Measurements from ENCODE around the gene DDOST. TPM values are rescaled to one million over a fixed set of nuclear protein-coding genes. Genes with fewer than 3 reads are reported as not detected.

Gene DDOST
- total and polyA plus RNA-seq, 10 of the 15 experiments (the other 5 are each of a cell fraction or from before 2014, with no cell fraction given): 100 to 274 (median 201) TPM

DNA sequence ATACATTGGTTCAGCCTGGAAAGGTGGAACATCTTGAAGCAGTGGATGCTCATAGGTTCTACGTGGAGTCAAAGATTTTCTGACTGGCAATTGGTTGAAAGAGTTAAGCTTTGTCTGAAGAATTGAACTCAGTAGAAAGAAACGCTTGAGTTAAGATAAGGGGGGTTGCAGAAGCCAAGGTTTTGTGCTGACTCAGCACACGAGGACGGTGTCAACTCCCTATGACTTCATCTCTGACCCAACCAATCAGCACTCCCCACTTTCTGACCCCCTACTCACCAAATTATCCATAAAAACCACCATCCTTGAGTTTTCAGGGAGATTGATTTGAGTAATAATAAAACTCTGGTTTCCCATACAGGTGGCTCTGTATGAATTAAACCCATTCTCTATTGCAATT, 30.4 kb downstream of the DDOST start (continued):
- TF ChIP-seq, protein P1, sequence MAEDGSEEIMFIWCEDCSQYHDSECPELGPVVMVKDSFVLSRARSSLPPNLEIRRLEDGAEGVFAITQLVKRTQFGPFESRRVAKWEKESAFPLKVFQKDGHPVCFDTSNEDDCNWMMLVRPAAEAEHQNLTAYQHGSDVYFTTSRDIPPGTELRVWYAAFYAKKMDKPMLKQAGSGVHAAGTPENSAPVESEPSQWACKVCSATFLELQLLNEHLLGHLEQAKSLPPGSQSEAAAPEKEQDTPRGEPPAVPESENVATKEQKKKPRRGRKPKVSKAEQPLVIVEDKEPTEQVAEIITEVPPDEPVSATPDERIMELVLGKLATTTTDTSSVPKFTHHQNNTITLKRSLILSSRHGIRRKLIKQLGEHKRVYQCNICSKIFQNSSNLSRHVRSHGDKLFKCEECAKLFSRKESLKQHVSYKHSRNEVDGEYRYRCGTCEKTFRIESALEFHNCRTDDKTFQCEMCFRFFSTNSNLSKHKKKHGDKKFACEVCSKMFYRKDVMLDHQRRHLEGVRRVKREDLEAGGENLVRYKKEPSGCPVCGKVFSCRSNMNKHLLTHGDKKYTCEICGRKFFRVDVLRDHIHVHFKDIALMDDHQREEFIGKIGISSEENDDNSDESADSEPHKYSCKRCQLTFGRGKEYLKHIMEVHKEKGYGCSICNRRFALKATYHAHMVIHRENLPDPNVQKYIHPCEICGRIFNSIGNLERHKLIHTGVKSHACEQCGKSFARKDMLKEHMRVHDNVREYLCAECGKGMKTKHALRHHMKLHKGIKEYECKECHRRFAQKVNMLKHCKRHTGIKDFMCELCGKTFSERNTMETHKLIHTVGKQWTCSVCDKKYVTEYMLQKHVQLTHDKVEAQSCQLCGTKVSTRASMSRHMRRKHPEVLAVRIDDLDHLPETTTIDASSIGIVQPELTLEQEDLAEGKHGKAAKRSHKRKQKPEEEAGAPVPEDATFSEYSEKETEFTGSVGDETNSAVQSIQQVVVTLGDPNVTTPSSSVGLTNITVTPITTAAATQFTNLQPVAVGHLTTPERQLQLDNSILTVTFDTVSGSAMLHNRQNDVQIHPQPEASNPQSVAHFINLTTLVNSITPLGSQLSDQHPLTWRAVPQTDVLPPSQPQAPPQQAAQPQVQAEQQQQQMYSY (CRISPR knock-in tag; IDR thresholded peaks at IDR 0.05): no peak
- TF ChIP-seq, protein P2, sequence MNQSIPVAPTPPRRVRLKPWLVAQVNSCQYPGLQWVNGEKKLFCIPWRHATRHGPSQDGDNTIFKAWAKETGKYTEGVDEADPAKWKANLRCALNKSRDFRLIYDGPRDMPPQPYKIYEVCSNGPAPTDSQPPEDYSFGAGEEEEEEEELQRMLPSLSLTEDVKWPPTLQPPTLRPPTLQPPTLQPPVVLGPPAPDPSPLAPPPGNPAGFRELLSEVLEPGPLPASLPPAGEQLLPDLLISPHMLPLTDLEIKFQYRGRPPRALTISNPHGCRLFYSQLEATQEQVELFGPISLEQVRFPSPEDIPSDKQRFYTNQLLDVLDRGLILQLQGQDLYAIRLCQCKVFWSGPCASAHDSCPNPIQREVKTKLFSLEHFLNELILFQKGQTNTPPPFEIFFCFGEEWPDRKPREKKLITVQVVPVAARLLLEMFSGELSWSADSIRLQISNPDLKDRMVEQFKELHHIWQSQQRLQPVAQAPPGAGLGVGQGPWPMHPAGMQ (IDR thresholded peaks at IDR 0.05; ENCODE audit: borderline replicate concordance): no peak
- TF ChIP-seq JUNB (IDR thresholded peaks at IDR 0.05): no peak
- TF ChIP-seq HDAC2 (IDR thresholded peaks at IDR 0.05): no peak
- TF ChIP-seq HCFC1 (IDR thresholded peaks at IDR 0.05; ENCODE audit: low read length): no peak
- no peak for TF ChIP-seq MTA3 (IDR thresholded peaks at IDR 0.05; ENCODE audit: borderline replicate concordance, low read length)
- TF ChIP-seq HDGF (IDR thresholded peaks at IDR 0.05): no peak
- TF ChIP-seq ZNF622 (IDR thresholded peaks at IDR 0.05): no peak
- TF ChIP-seq IKZF2 (IDR thresholded peaks at IDR 0.05): no peak
- no peak for TF ChIP-seq SMAD1 (IDR thresholded peaks at IDR 0.05; ENCODE audit: low read depth, partially characterized antibody)
- TF ChIP-seq, protein P3, sequence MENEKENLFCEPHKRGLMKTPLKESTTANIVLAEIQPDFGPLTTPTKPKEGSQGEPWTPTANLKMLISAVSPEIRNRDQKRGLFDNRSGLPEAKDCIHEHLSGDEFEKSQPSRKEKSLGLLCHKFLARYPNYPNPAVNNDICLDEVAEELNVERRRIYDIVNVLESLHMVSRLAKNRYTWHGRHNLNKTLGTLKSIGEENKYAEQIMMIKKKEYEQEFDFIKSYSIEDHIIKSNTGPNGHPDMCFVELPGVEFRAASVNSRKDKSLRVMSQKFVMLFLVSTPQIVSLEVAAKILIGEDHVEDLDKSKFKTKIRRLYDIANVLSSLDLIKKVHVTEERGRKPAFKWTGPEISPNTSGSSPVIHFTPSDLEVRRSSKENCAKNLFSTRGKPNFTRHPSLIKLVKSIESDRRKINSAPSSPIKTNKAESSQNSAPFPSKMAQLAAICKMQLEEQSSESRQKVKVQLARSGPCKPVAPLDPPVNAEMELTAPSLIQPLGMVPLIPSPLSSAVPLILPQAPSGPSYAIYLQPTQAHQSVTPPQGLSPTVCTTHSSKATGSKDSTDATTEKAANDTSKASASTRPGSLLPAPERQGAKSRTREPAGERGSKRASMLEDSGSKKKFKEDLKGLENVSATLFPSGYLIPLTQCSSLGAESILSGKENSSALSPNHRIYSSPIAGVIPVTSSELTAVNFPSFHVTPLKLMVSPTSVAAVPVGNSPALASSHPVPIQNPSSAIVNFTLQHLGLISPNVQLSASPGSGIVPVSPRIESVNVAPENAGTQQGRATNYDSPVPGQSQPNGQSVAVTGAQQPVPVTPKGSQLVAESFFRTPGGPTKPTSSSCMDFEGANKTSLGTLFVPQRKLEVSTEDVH (IDR thresholded peaks at IDR 0.05; ENCODE audit: low read depth, partially characterized antibody): no peak
- TF ChIP-seq RCOR1 (conservative IDR thresholded peaks at IDR 0.05; ENCODE audit: low read depth, low read length): no peak
